ENCODE results near the gene TNPO1. TPM values are rescaled to one million over a fixed set of nuclear protein-coding genes. Genes with fewer than 3 reads are reported as not detected.
"Not testable (repeated sequence)": the region's sequence is repeated elsewhere in the genome, so short reads cannot be mapped to it uniquely, and the experiment has no call there.

Gene TNPO1
- total RNA-seq, 2 experiments from 2014 or later, result 105 to 107 TPM

- peaks cover 6% of the 10 kb centered on the region for H3K27me3 Mint-ChIP-seq (ENCODE audit: low read depth)
- H3K9me3 Mint-ChIP-seq, result no peaks in the 10 kb centered on the region
- CTCF ChIA-PET, result no interaction called here
- H3K36me3 Mint-ChIP-seq (ENCODE audit: low read depth), result no peaks in the 10 kb centered on the region
- no peak for DNase-seq
- no peaks in the 10 kb centered on the region for H3K4me1 Mint-ChIP-seq (ENCODE audit: low read depth)
- H3K4me3 Mint-ChIP-seq, result no peak overlapping the region
- intact Hi-C loops (cut with micrococcal nuclease), result no loop called here
- H3K27ac Mint-ChIP-seq, result no peak overlapping the region
Measured at GRCh38 chr5:72796001-72796400, 20.5 kb upstream of the TNPO1 start.

GRCh38 chr5:72799721-72800120, 16.7 kb upstream of the TNPO1 start:
- CTCF ChIA-PET, result no interaction called here
- Mint-ChIP-seq H3K27ac (no peak overlapping the region), H3K4me1 (ENCODE audit: low read depth) (no peaks in the 10 kb centered on the region), H3K36me3 (ENCODE audit: low read depth) (no peaks in the 10 kb centered on the region), H3K9me3 (no peaks in the 10 kb centered on the region), H3K4me3 (no peak overlapping the region), H3K27me3 (ENCODE audit: low read depth) (peaks cover 11% of the 10 kb centered on the region)
- intact Hi-C loops (cut with micrococcal nuclease), result no loop called here
- DNase-seq, result no peak

- H3K4me3 Mint-ChIP-seq; H3K4me1 Mint-ChIP-seq (ENCODE audit: low read depth); H3K27ac Mint-ChIP-seq; DNase-seq; H3K36me3 Mint-ChIP-seq (ENCODE audit: low read depth); CTCF ChIA-PET; H3K9me3 Mint-ChIP-seq; intact Hi-C loops (cut with micrococcal nuclease): not testable (repeated sequence)
- H3K27me3 Mint-ChIP-seq (ENCODE audit: low read depth), result peaks cover 35% of the 10 kb centered on the region
Measured at GRCh38 chr5:72808637-72809036, 7.8 kb upstream of the TNPO1 start.

- CTCF ChIA-PET, result no interaction called here
- DNase-seq, result no peak
- Mint-ChIP-seq H3K4me3 (no peak overlapping the region), H3K27me3 (ENCODE audit: low read depth) (peaks cover 26% of the 10 kb centered on the region), H3K9me3 (no peaks in the 10 kb centered on the region), H3K36me3 (ENCODE audit: low read depth) (no peaks in the 10 kb centered on the region), H3K4me1 (ENCODE audit: low read depth) (no peaks in the 10 kb centered on the region), H3K27ac (no peak overlapping the region)
- intact Hi-C loops (cut with micrococcal nuclease), result no loop called here
Measured at GRCh38 chr5:72811849-72812248, 4.6 kb upstream of the TNPO1 start.

GRCh38 chr5:72812488-72812887, 4.0 kb upstream of the TNPO1 start:
- CTCF ChIA-PET, result no interaction called here
- H3K27me3 Mint-ChIP-seq (ENCODE audit: low read depth), result peaks cover 24% of the 10 kb centered on the region

GRCh38 chr5:72814104-72814503, 2.4 kb upstream of the TNPO1 start:
- H3K9me3 Mint-ChIP-seq, result no peaks in the 10 kb centered on the region
- H3K27ac Mint-ChIP-seq, result no peak overlapping the region
- H3K4me1 Mint-ChIP-seq (ENCODE audit: low read depth), result peaks cover 12% of the 10 kb centered on the region
- H3K4me3 Mint-ChIP-seq, result no peak overlapping the region
- H3K36me3 Mint-ChIP-seq (ENCODE audit: low read depth), result no peaks in the 10 kb centered on the region
- intact Hi-C loops (cut with micrococcal nuclease), result no loop called here
- peaks cover 15% of the 10 kb centered on the region for H3K27me3 Mint-ChIP-seq (ENCODE audit: low read depth)
- CTCF ChIA-PET, result interaction anchor here (1.1 kb wide), 1 partner anchor 35 kb away, joined by 4 read pairs; no protein-coding TSS in a partner anchor
- DNase-seq, result no peak

More at GRCh38 chr5:72812488-72812887, 4.0 kb upstream of the TNPO1 start:
- no peak for DNase-seq
- Mint-ChIP-seq H3K9me3 (no peaks in the 10 kb centered on the region), H3K4me3 (no peak overlapping the region), H3K36me3 (ENCODE audit: low read depth) (no peaks in the 10 kb centered on the region), H3K27ac (no peak overlapping the region), H3K4me1 (ENCODE audit: low read depth) (no peaks in the 10 kb centered on the region)
- intact Hi-C loops (cut with micrococcal nuclease), result no loop called here

- DNase-seq, result no peak
- no peaks in the 10 kb centered on the region for H3K36me3 Mint-ChIP-seq (ENCODE audit: low read depth)
- CTCF ChIA-PET, result interaction anchor here (1.1 kb wide), 1 partner anchor 34 kb away, joined by 4 read pairs; no protein-coding TSS in a partner anchor
- H3K9me3 Mint-ChIP-seq, result no peaks in the 10 kb centered on the region
- peaks cover 14% of the 10 kb centered on the region for H3K4me1 Mint-ChIP-seq (ENCODE audit: low read depth)
- H3K4me3 Mint-ChIP-seq, result no peak overlapping the region
- intact Hi-C loops (cut with micrococcal nuclease), result loop anchor here (5.0 kb wide), 2 partner anchors 508 to 678 kb away; no protein-coding TSS in a partner anchor
- H3K27ac Mint-ChIP-seq, result no peak overlapping the region
- H3K27me3 Mint-ChIP-seq (ENCODE audit: low read depth), result peaks cover 11% of the 10 kb centered on the region
Measured at GRCh38 chr5:72814864-72815263, 1.6 kb upstream of the TNPO1 start.

GRCh38 chr5:72815580-72816283, 729 bp upstream of the TNPO1 start:
- Mint-ChIP-seq H3K27me3 (ENCODE audit: low read depth) (peaks cover 9% of the 10 kb centered on the region), H3K9me3 (no peaks in the 10 kb centered on the region), H3K27ac (peak overlapping the region; percentile 70), H3K4me1 (ENCODE audit: low read depth) (peaks cover 14% of the 10 kb centered on the region), H3K36me3 (ENCODE audit: low read depth) (no peaks in the 10 kb centered on the region), H3K4me3 (peak overlapping the region; percentile 81)
- intact Hi-C loops (cut with micrococcal nuclease), result loop anchor here (1.0 to 5.0 kb wide), 4 partner anchors 33 to 678 kb away; no protein-coding TSS in a partner anchor
- DNase-seq, result peak; percentile 28
- CTCF ChIA-PET, result interaction anchor here (1.8 kb wide), 1 partner anchor 10 kb away, joined by 5 read pairs; no protein-coding TSS in a partner anchor

- Mint-ChIP-seq H3K36me3 (ENCODE audit: low read depth) (no peaks in the 10 kb centered on the region), H3K9me3 (no peaks in the 10 kb centered on the region), H3K27me3 (ENCODE audit: low read depth) (peaks cover 6% of the 10 kb centered on the region), H3K4me3 (peak overlapping the region; percentile 81), H3K27ac (peak overlapping the region; percentile 26), H3K4me1 (ENCODE audit: low read depth) (peaks cover 18% of the 10 kb centered on the region)
- CTCF ChIA-PET, result interaction anchor here (0.6 to 3.2 kb wide), 5 partner anchors 9 to 207 kb away, joined by 3 to 36 read pairs (median 5); no protein-coding TSS in a partner anchor
- peak; percentile 66 for DNase-seq
- intact Hi-C loops (cut with micrococcal nuclease), result loop anchor here (2.0 to 5.0 kb wide), 3 partner anchors 138 to 680 kb away; no protein-coding TSS in a partner anchor
Measured at GRCh38 chr5:72817076-72817481, 618 bp downstream of the TNPO1 start.

GRCh38 chr5:72817671-72818266, 1.3 kb downstream of the TNPO1 start:
- H3K9me3 Mint-ChIP-seq, result no peaks in the 10 kb centered on the region
- peaks cover 2% of the 10 kb centered on the region for H3K27me3 Mint-ChIP-seq (ENCODE audit: low read depth)
- peak overlapping the region; percentile 81 for H3K4me3 Mint-ChIP-seq
- no peak overlapping the region for H3K27ac Mint-ChIP-seq
- intact Hi-C loops (cut with micrococcal nuclease), result loop anchor here (2.0 to 5.0 kb wide), 4 partner anchors 137 to 680 kb away; no protein-coding TSS in a partner anchor
- CTCF ChIA-PET, result interaction anchor here (0.6 to 3.2 kb wide), 9 partner anchors 8 to 460 kb away, joined by 3 to 36 read pairs (median 5); no protein-coding TSS in a partner anchor
- peaks cover 23% of the 10 kb centered on the region for H3K4me1 Mint-ChIP-seq (ENCODE audit: low read depth)
- no peaks in the 10 kb centered on the region for H3K36me3 Mint-ChIP-seq (ENCODE audit: low read depth)
- no peak for DNase-seq

- Mint-ChIP-seq H3K36me3 (ENCODE audit: low read depth) (no peaks in the 10 kb centered on the region), H3K27me3 (ENCODE audit: low read depth) (peaks cover 2% of the 10 kb centered on the region), H3K4me3 (no peak overlapping the region), H3K27ac (no peak overlapping the region), H3K4me1 (ENCODE audit: low read depth) (peaks cover 23% of the 10 kb centered on the region), H3K9me3 (no peaks in the 10 kb centered on the region)
- peak; percentile 74 for DNase-seq
- intact Hi-C loops (cut with micrococcal nuclease), result loop anchor here (1.0 to 5.0 kb wide), 5 partner anchors 208 to 682 kb away; no protein-coding TSS in a partner anchor
- CTCF ChIA-PET, result interaction anchor here (0.5 to 3.2 kb wide), 14 partner anchors 10 to 1197 kb away, joined by 3 to 36 read pairs (median 4); no protein-coding TSS in a partner anchor
Measured at GRCh38 chr5:72818866-72819534, 2.5 kb downstream of the TNPO1 start.

- H3K27ac Mint-ChIP-seq, result no peak overlapping the region
- intact Hi-C loops (cut with micrococcal nuclease), result no loop called here
- DNase-seq, result no peak
- H3K9me3 Mint-ChIP-seq, result no peaks in the 10 kb centered on the region
- H3K4me3 Mint-ChIP-seq, result no peak overlapping the region
- CTCF ChIA-PET, result interaction anchor here (0.7 kb wide), 1 partner anchor 50 kb away, joined by 3 read pairs; no protein-coding TSS in a partner anchor
- peaks cover 23% of the 10 kb centered on the region for H3K4me1 Mint-ChIP-seq (ENCODE audit: low read depth)
- no peaks in the 10 kb centered on the region for H3K27me3 Mint-ChIP-seq (ENCODE audit: low read depth)
- H3K36me3 Mint-ChIP-seq (ENCODE audit: low read depth), result no peaks in the 10 kb centered on the region
Measured at GRCh38 chr5:72821776-72822175, 5.3 kb downstream of the TNPO1 start.

All from activated naive CD4-positive, alpha-beta T cell treated with anti-CD3 and anti-CD28 coated beads for 36 hours (primary cell).